Measurements from ENCODE around the gene SLC7A1. TPM values are rescaled to one million over a fixed set of nuclear protein-coding genes. Genes with fewer than 3 reads are reported as not detected.

Gene SLC7A1
- total RNA-seq, 2 experiments from 2014 or later = 39.5 to 141 TPM

GRCh38 chr13:29493796-29494195, 101.7 kb downstream of the SLC7A1 start:
- no peak for TF ChIP-seq EZH2phosphoT487 (IDR thresholded peaks at IDR 0.05; ENCODE audit: borderline replicate concordance, low read depth, low read length)
- no peak for TF ChIP-seq CTCF (conservative IDR thresholded peaks at IDR 0.05; ENCODE audit: low read length)
- intact Hi-C loops (cut with micrococcal nuclease; ENCODE audit: unreplicated experiment) = loop anchor here (2.0 to 10.0 kb wide), 2 partner anchors 21 to 351 kb away; no protein-coding TSS in a partner anchor
- DNase-seq (ENCODE audit: low spot score) = no peak
- Histone ChIP-seq H2AFZ (ENCODE audit: low read length) (no peak overlapping the region), H3K9me3 (ENCODE audit: low read length) (no peaks in the 10 kb centered on the region), H3K9me2 (ENCODE audit: insufficient read depth, low read length) (no peaks in the 10 kb centered on the region), H3K79me2 (ENCODE audit: insufficient read depth, low read depth, low read length) (no peaks in the 10 kb centered on the region), H3K4me1 (ENCODE audit: insufficient read depth, low read length, poor library complexity, severe bottlenecking) (peaks cover 33% of the 10 kb centered on the region), H3K36me3 (ENCODE audit: insufficient read depth, low read length) (no peaks in the 10 kb centered on the region), H3K27ac (ENCODE audit: low read depth, low read length, poor library complexity, severe bottlenecking) (no peak overlapping the region), H4K20me1 (ENCODE audit: insufficient read depth, low read length) (no peaks in the 10 kb centered on the region), H3K4me2 (ENCODE audit: low read length) (no peak overlapping the region), H3K4me3 (ENCODE audit: low read depth, low read length, poor library complexity, severe bottlenecking) (no peak overlapping the region)
- ChIA-PET POLR2A (no interaction called here), CTCF (ENCODE audit: unreplicated experiment) (no interaction called here)
- no TSS peak for BruUV-seq (replicated peaks)

GRCh38 chr13:29491248-29491647, 104.2 kb downstream of the SLC7A1 start:
- H3K9me3 ChIP-seq (ENCODE audit: low read length) = no peaks in the 10 kb centered on the region
- H2AFZ ChIP-seq (ENCODE audit: low read length) = no peak overlapping the region
- no peak for DNase-seq (ENCODE audit: low spot score)
- no peaks in the 10 kb centered on the region for H3K79me2 ChIP-seq (ENCODE audit: insufficient read depth, low read depth, low read length)
- intact Hi-C loops (cut with micrococcal nuclease; ENCODE audit: unreplicated experiment) = loop anchor here (10.0 kb wide), 1 partner anchor 354 kb away; no protein-coding TSS in a partner anchor
- POLR2A ChIA-PET = no interaction called here
- no peaks in the 10 kb centered on the region for H4K20me1 ChIP-seq (ENCODE audit: insufficient read depth, low read length)
- H3K4me2 ChIP-seq (ENCODE audit: low read length) = no peak overlapping the region
- H3K4me3 ChIP-seq (ENCODE audit: low read depth, low read length, poor library complexity, severe bottlenecking) = no peak overlapping the region
- no TSS peak for BruUV-seq (replicated peaks)
- H3K4me1 ChIP-seq (ENCODE audit: insufficient read depth, low read length, poor library complexity, severe bottlenecking) = peaks cover 27% of the 10 kb centered on the region
- no peak for TF ChIP-seq CTCF (conservative IDR thresholded peaks at IDR 0.05; ENCODE audit: low read length)
- no peak for TF ChIP-seq EZH2phosphoT487 (IDR thresholded peaks at IDR 0.05; ENCODE audit: borderline replicate concordance, low read depth, low read length)
- no peak overlapping the region for H3K27ac ChIP-seq (ENCODE audit: low read depth, low read length, poor library complexity, severe bottlenecking)
- no peaks in the 10 kb centered on the region for H3K9me2 ChIP-seq (ENCODE audit: insufficient read depth, low read length)
- CTCF ChIA-PET (ENCODE audit: unreplicated experiment) = no interaction called here
- H3K36me3 ChIP-seq (ENCODE audit: insufficient read depth, low read length) = no peaks in the 10 kb centered on the region

GRCh38 chr13:29490561-29490885, 105.0 kb downstream of the SLC7A1 start:
- CTCF ChIA-PET (ENCODE audit: unreplicated experiment) = interaction anchor here (0.9 kb wide), 1 partner anchor 8 kb away, joined by 4 read pairs; no protein-coding TSS in a partner anchor
- intact Hi-C loops (cut with micrococcal nuclease; ENCODE audit: unreplicated experiment) = loop anchor here (10.0 kb wide), 1 partner anchor 354 kb away; no protein-coding TSS in a partner anchor

More at GRCh38 chr13:29490561-29490885, 105.0 kb downstream of the SLC7A1 start:
- H2AFZ ChIP-seq (ENCODE audit: low read length) = no peak overlapping the region
- H3K9me2 ChIP-seq (ENCODE audit: insufficient read depth, low read length) = no peaks in the 10 kb centered on the region
- no peaks in the 10 kb centered on the region for H3K9me3 ChIP-seq (ENCODE audit: low read length)
- no peak for TF ChIP-seq CTCF (conservative IDR thresholded peaks at IDR 0.05; ENCODE audit: low read length)
- no peak for TF ChIP-seq EZH2phosphoT487 (IDR thresholded peaks at IDR 0.05; ENCODE audit: borderline replicate concordance, low read depth, low read length)
- H3K4me2 ChIP-seq (ENCODE audit: low read length) = no peak overlapping the region
- peaks cover 19% of the 10 kb centered on the region for H3K4me1 ChIP-seq (ENCODE audit: insufficient read depth, low read length, poor library complexity, severe bottlenecking)
- no peaks in the 10 kb centered on the region for H3K79me2 ChIP-seq (ENCODE audit: insufficient read depth, low read depth, low read length)
- POLR2A ChIA-PET = no interaction called here
- no peak for DNase-seq (ENCODE audit: low spot score)
- H3K4me3 ChIP-seq (ENCODE audit: low read depth, low read length, poor library complexity, severe bottlenecking) = no peak overlapping the region
- no peaks in the 10 kb centered on the region for H3K36me3 ChIP-seq (ENCODE audit: insufficient read depth, low read length)
- BruUV-seq (replicated peaks) = no TSS peak
- no peak overlapping the region for H3K27ac ChIP-seq (ENCODE audit: low read depth, low read length, poor library complexity, severe bottlenecking)
- no peaks in the 10 kb centered on the region for H4K20me1 ChIP-seq (ENCODE audit: insufficient read depth, low read length)
